Esophagus squamous epithelium (tissue), 5 donors: ENCODE measurements around the gene ITM2B. TPM values are rescaled to one million over a fixed set of nuclear protein-coding genes. Genes with fewer than 3 reads are reported as not detected.

ENCODE experiments used
- DNase-seq: peaks from one replicate; lab custom pipeline; 2025; lab: John Stamatoyannopoulos, UW
- H3K27ac ChIP-seq, 4 donors: fragments of 200-600 bp; sonication (generic); one replicate each; pipeline ENCODE4 v1.5.1; 2016 to 2019; ENCODE audit warnings: mild to moderate bottlenecking in 1 of 4
- H3K27me3 ChIP-seq, 4 donors: fragments of 200-600 bp; sonication (generic); 1 replicate in 3 of 4; 2 replicates in 1 of 4; pipeline versions ENCODE4 v1.5.1 to v1.6.0; 2017 to 2021; ENCODE audit warnings: antibody characterized with exemption in 1 of 4
- H3K36me3 ChIP-seq, 3 donors: fragments of 200-600 bp; sonication (generic); one replicate each; pipeline ENCODE4 v1.5.1; 2016 to 2019
- H3K4me1 ChIP-seq, 3 donors: fragments of 200-600 bp; sonication (generic); one replicate each; pipeline ENCODE4 v1.5.1; 2017 to 2019
- H3K4me3 ChIP-seq, 4 donors: fragments of 200-600 bp; sonication (generic); 1 replicate in 3 of 4; 2 replicates in 1 of 4; pipeline ENCODE4 v1.5.1; 2016 to 2019; ENCODE audit warnings: mild to moderate bottlenecking in 2 of 4, moderate library complexity in 1 of 4
- H3K9me3 ChIP-seq, 3 donors: fragments of 200-600 bp; sonication (generic); one replicate each; pipeline ENCODE4 v1.5.1; 2016 to 2019
- POLR2A ChIP-seq, 4 donors: fragments of 450-650 bp; IDR thresholded peaks; one replicate each; pipeline ENCODE4 v1.6.1; 2017; ENCODE audit warnings: antibody characterized with exemption in 4 of 4, mild to moderate bottlenecking in 4 of 4, moderate library complexity in 3 of 4
- WGBS, 2 donors: methylation state at CpG; one replicate each; pipeline ENCODE4 v1.1.5; 2018; 5-methylcytosine and 5-hydroxymethylcytosine counted together
- intact Hi-C: fragments of 100-400 bp; cut with DNase I; formaldehyde crosslinking; loops from one replicate; pipeline ENCODE4 v1.15.0; 2022
- total RNA-seq, 4 donors: library from RNA; depleted of rRNA; stranded (reverse); fragments of >200 nt; gene quantifications; one replicate each; pipeline ENCODE4 v1.1.0, GENCODE V29; 2016
- TF ChIP-seq, protein P1 (sequence below), 6 experiments: fragments of 450-650 bp in 4 of 6; fragments of 200-600 bp in 2 of 6; sonication (generic) in 2 of 6; IDR thresholded peaks; one replicate each; pipeline ENCODE4 v1.5.1; 2016 to 2019; ENCODE audit warnings: antibody characterized with exemption in 6 of 6, mild to moderate bottlenecking in 4 of 6, moderate library complexity in 4 of 6
- donor health status: DM: yes; HTN: yes; CAD: no.

The ITM2B gene
- total RNA-seq, 4 donors from 2014 or later = 418 to 554 (median 457) TPM

DNA sequence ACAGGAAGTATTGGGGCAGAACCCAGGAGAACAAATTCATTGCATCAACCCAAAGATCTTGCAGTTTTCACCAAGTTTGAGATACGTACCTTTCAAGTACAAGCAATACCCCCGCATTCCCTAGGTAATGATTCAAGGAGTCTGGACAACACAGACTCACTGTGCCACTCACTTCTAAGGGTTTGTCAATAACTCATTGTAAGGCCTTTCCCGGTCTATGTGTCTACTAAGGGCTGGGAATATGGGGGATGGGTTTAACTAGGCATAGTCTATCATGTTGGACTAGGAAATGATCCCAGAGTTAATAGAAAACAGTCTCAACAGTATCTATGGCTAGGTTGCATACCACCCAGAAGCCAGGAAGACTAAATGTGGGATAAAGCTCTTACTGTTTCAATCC lies 8.3 kb upstream of the ITM2B start:
- no peak overlapping the region for H3K27ac ChIP-seq
- H3K9me3 ChIP-seq = no peaks in the 10 kb centered on the region
- H3K4me3 ChIP-seq = no peak overlapping the region
- peaks cover 11 to 35% (median 19%) of the 10 kb centered on the region in 3 donors for H3K4me1 ChIP-seq
- no peak for TF ChIP-seq POLR2A (IDR thresholded peaks at IDR 0.05)
- TF ChIP-seq, protein P1, sequence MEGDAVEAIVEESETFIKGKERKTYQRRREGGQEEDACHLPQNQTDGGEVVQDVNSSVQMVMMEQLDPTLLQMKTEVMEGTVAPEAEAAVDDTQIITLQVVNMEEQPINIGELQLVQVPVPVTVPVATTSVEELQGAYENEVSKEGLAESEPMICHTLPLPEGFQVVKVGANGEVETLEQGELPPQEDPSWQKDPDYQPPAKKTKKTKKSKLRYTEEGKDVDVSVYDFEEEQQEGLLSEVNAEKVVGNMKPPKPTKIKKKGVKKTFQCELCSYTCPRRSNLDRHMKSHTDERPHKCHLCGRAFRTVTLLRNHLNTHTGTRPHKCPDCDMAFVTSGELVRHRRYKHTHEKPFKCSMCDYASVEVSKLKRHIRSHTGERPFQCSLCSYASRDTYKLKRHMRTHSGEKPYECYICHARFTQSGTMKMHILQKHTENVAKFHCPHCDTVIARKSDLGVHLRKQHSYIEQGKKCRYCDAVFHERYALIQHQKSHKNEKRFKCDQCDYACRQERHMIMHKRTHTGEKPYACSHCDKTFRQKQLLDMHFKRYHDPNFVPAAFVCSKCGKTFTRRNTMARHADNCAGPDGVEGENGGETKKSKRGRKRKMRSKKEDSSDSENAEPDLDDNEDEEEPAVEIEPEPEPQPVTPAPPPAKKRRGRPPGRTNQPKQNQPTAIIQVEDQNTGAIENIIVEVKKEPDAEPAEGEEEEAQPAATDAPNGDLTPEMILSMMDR (IDR thresholded peaks at IDR 0.05) = no peak
- 92 to 94% methylated on average over 3 of the region's 3 CpGs for WGBS, 2 donors
- H3K27me3 ChIP-seq = no peaks in the 10 kb centered on the region
- intact Hi-C loops = no loop called here
- no peaks in the 10 kb centered on the region for H3K36me3 ChIP-seq
- DNase-seq = no peak

DNA sequence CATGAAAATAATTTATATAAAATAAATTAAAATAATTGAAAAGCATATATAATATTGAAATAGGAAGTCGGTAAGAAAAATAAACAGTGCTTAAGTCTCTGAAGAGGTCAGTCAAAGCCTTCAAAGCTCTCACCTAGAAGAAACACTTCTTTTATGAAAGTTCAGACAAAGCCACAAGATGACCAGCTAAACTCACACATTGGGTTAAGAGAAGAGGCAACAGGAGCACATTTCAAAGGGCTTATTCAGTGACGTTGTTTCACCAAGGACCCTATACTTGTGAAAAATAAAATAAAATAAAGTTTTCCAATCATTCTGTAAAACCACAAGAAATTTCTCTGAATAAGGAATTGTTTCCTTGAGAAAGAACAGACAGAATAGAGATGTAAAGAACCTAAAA lies 2.5 kb upstream of the ITM2B start:
- 65 to 66% methylated on average over 2 of the region's 2 CpGs for WGBS, 2 donors
- intact Hi-C loops = loop anchor here (10.0 kb wide), 2 partner anchors 106 to 344 kb away; no protein-coding TSS in a partner anchor
- Histone ChIP-seq H3K36me3 (no peaks in the 10 kb centered on the region), H3K27ac (peak overlapping the region in 3 of 4 donors; percentile 89 to 99 (median 99)), H3K27me3 (no peaks in the 10 kb centered on the region), H3K9me3 (no peaks in the 10 kb centered on the region), H3K4me3 (no peak overlapping the region), H3K4me1 (peaks cover 5 to 30% (median 14%) of the 10 kb centered on the region in 3 donors)
- TF ChIP-seq, protein P1 (IDR thresholded peaks at IDR 0.05) = no peak
- no peak for TF ChIP-seq POLR2A (IDR thresholded peaks at IDR 0.05)
- DNase-seq = no peak

DNA sequence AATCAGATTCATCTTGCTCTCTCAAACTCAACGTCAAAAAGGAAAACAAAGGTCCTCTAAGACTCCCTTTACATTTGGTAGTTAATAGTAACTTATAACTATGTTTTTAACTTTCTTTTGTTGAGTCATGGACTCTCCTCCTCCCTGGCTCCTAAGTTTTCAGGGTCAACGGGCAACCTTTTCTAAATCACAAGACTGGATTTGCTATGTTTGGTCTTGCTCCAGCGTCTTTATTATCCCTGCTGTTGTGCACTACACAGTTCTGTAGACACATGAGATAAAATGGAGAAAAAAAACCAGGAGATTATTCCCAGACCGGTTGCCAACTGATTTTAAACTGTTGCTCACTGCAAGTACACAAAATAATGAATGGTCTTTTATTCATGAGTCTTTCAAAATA lies 1.9 kb upstream of the ITM2B start:
- WGBS, 2 donors = 23 to 54% methylated on average over 4 of the region's 4 CpGs
- DNase-seq = no peak
- H3K4me1 ChIP-seq = peaks cover 11 to 35% (median 18%) of the 10 kb centered on the region in 3 donors
- no peak for TF ChIP-seq POLR2A (IDR thresholded peaks at IDR 0.05)
- TF ChIP-seq, protein P1 (IDR thresholded peaks at IDR 0.05) = no peak
- no peaks in the 10 kb centered on the region for H3K27me3 ChIP-seq
- intact Hi-C loops = loop anchor here (10.0 kb wide), 2 partner anchors 106 to 344 kb away; no protein-coding TSS in a partner anchor
- no peaks in the 10 kb centered on the region for H3K9me3 ChIP-seq
- H3K36me3 ChIP-seq = no peaks in the 10 kb centered on the region
- no peak overlapping the region for H3K4me3 ChIP-seq
- peak overlapping the region; percentile 89 to 100 (median 99) for H3K27ac ChIP-seq

DNA sequence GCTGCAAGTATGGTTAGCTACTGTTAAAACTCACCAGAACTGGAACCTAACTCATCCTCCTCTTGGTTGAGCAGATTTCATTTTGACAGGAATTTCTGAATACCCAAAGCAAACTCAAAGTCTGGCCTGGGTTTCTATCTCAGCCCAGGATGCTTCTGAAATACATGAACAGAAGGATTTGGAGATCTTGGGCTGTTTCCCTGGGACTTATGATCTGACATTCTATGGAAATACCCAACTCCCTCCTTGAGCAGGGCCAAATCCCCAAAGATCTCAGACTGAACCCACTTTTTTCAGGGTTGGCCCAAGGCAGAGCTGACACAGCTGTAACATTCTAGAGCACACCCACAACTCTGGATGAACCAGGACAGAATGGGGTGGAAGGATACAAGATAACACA lies 1.1 kb upstream of the ITM2B start:
- intact Hi-C loops = loop anchor here (10.0 kb wide), 2 partner anchors 107 to 343 kb away; no protein-coding TSS in a partner anchor
- Histone ChIP-seq H3K36me3 (no peaks in the 10 kb centered on the region), H3K4me3 (peak overlapping the region in 1 of 4 donors; percentile 79), H3K4me1 (peaks cover 19 to 44% (median 27%) of the 10 kb centered on the region in 3 donors), H3K9me3 (no peaks in the 10 kb centered on the region), H3K27me3 (no peaks in the 10 kb centered on the region), H3K27ac (peak overlapping the region; percentile 89 to 100 (median 99))
- no peak for DNase-seq
- TF ChIP-seq POLR2A (IDR thresholded peaks at IDR 0.05) = no peak
- TF ChIP-seq, protein P1 (IDR thresholded peaks at IDR 0.05) = no peak

DNA sequence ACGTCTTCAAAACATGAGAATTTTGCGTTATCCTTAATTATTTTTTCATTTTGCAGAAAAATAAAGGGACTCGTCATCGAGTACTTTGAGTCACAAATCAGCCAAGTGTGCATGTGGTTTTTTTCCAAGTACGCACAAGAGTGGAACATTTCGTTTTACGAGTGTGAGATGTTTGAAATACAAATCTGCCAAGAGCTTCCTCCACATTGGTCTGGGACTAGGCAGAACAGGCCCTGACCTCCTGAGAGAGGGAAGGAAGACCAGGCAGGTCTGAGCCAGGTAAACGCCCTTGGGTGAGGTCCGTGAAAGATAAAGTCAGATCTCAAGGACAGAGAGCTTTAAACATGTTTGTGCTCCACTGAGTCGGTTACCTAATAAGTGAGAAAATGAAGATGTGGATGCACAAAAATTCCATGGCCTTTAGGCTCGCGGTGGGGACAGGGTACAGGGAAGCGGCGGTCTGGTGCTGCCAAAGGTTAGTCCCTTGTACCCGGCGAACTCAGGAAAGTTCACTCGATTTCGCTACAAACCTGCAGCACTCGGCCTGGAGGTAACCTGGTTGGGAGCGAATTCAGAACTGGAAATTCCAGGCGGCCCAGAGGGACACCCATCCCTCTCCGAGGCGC lies 473 bp upstream of the ITM2B start:
- H3K4me3 ChIP-seq = peak overlapping the region; percentile 59 to 99 (median 87)
- DNase-seq = no peak
- H3K27ac ChIP-seq = peak overlapping the region; percentile 89 to 100 (median 99)
- no peaks in the 10 kb centered on the region for H3K27me3 ChIP-seq
- peaks cover 23 to 50% (median 32%) of the 10 kb centered on the region in 3 donors for H3K4me1 ChIP-seq
- TF ChIP-seq POLR2A (IDR thresholded peaks at IDR 0.05) = peak in 1 of 4 donors; percentile 18
- TF ChIP-seq, protein P1 (IDR thresholded peaks at IDR 0.05) = peak in 2 of 6 experiments; percentile 3 to 6
- 17 to 18% methylated on average over 18 to 23 of the region's 23 CpGs for WGBS, 2 donors
- no peaks in the 10 kb centered on the region for H3K36me3 ChIP-seq
- intact Hi-C loops = loop anchor here (10.0 kb wide), 2 partner anchors 108 to 342 kb away; no protein-coding TSS in a partner anchor
- H3K9me3 ChIP-seq = no peaks in the 10 kb centered on the region
